ENCODE results near the gene ZNF292. TPM values are rescaled to one million over a fixed set of nuclear protein-coding genes. Genes with fewer than 3 reads are reported as not detected.

The ZNF292 gene
- total RNA-seq, 4 donors from 2014 or later = 62.5 to 74.7 (median 69.3) TPM

- H3K27me3 ChIP-seq = no peaks in the 10 kb centered on the region
- H3K9me3 ChIP-seq = no peaks in the 10 kb centered on the region
- no peaks in the 10 kb centered on the region for H3K4me1 ChIP-seq
- H3K27ac ChIP-seq = no peak overlapping the region
- no peak for DNase-seq
- H3K36me3 ChIP-seq = no peaks in the 10 kb centered on the region
- TF ChIP-seq CTCF (IDR thresholded peaks at IDR 0.05) (no peak), POLR2A (IDR thresholded peaks at IDR 0.05) (no peak)
- H3K4me3 ChIP-seq = no peak overlapping the region
Observed at GRCh38 chr6:87274660-87275274, 119.4 kb downstream of the ZNF292 start.

GRCh38 chr6:87276624-87277023, 121.3 kb downstream of the ZNF292 start:
- Histone ChIP-seq H3K4me3 (no peak overlapping the region), H3K36me3 (no peaks in the 10 kb centered on the region), H3K27ac (no peak overlapping the region), H3K27me3 (no peaks in the 10 kb centered on the region), H3K4me1 (no peaks in the 10 kb centered on the region), H3K9me3 (no peaks in the 10 kb centered on the region)
- TF ChIP-seq POLR2A (IDR thresholded peaks at IDR 0.05) (no peak), CTCF (IDR thresholded peaks at IDR 0.05) (no peak)
- no peak for DNase-seq

- DNase-seq = no peak
- no peak overlapping the region for H3K4me3 ChIP-seq
- H3K27ac ChIP-seq = no peak overlapping the region
- H3K4me1 ChIP-seq = no peaks in the 10 kb centered on the region
- no peak for TF ChIP-seq POLR2A (IDR thresholded peaks at IDR 0.05)
- no peak for TF ChIP-seq CTCF (IDR thresholded peaks at IDR 0.05)
- H3K27me3 ChIP-seq = no peaks in the 10 kb centered on the region
- no peaks in the 10 kb centered on the region for H3K9me3 ChIP-seq
- H3K36me3 ChIP-seq = no peaks in the 10 kb centered on the region
Observed at GRCh38 chr6:87277123-87277522, 121.8 kb downstream of the ZNF292 start.

- H3K9me3 ChIP-seq = no peaks in the 10 kb centered on the region
- no peaks in the 10 kb centered on the region for H3K36me3 ChIP-seq
- H3K27me3 ChIP-seq = no peaks in the 10 kb centered on the region
- no peak overlapping the region for H3K4me3 ChIP-seq
- no peaks in the 10 kb centered on the region for H3K4me1 ChIP-seq
- TF ChIP-seq CTCF (IDR thresholded peaks at IDR 0.05) (no peak), POLR2A (IDR thresholded peaks at IDR 0.05) (no peak)
- no peak for DNase-seq
- no peak overlapping the region for H3K27ac ChIP-seq
Observed at GRCh38 chr6:87279196-87279595, 123.8 kb downstream of the ZNF292 start.

- H3K27ac ChIP-seq = no peak overlapping the region
- no peak for DNase-seq
- H3K36me3 ChIP-seq = no peaks in the 10 kb centered on the region
- no peaks in the 10 kb centered on the region for H3K9me3 ChIP-seq
- H3K27me3 ChIP-seq = no peaks in the 10 kb centered on the region
- no peak overlapping the region for H3K4me3 ChIP-seq
- H3K4me1 ChIP-seq = no peaks in the 10 kb centered on the region
- TF ChIP-seq CTCF (IDR thresholded peaks at IDR 0.05) (no peak), POLR2A (IDR thresholded peaks at IDR 0.05) (no peak)
Observed at GRCh38 chr6:87281426-87281825, 126.1 kb downstream of the ZNF292 start.

GRCh38 chr6:87282743-87283142, 127.4 kb downstream of the ZNF292 start:
- Histone ChIP-seq H3K27me3 (no peaks in the 10 kb centered on the region), H3K4me1 (no peaks in the 10 kb centered on the region), H3K4me3 (no peak overlapping the region), H3K36me3 (no peaks in the 10 kb centered on the region), H3K27ac (no peak overlapping the region), H3K9me3 (no peaks in the 10 kb centered on the region)
- DNase-seq = no peak
- TF ChIP-seq CTCF (IDR thresholded peaks at IDR 0.05) = no peak
- TF ChIP-seq POLR2A (IDR thresholded peaks at IDR 0.05) = no peak

Measured in Peyer's patch (tissue), 4 donors.